Central memory CD4-positive, alpha-beta T cell (primary cell): ENCODE results near the gene GSTCD.
"Not testable (repeated sequence)": the region's sequence is repeated elsewhere in the genome, so short reads cannot be mapped to it uniquely, and the experiment has no call there.

Experiments
- DNase-seq: peaks from one replicate; pipeline ENCODE4 v3.0.0; 2022

Gene GSTCD

GRCh38 chr4:105808030-105808749, 99.6 kb downstream of the GSTCD start:
- no peak for DNase-seq

- DNase-seq: no peak
Measured at GRCh38 chr4:105808750-105809041, 100.1 kb downstream of the GSTCD start.

GRCh38 chr4:105815701-105816100, 107.1 kb downstream of the GSTCD start:
- DNase-seq: no peak

- no peak for DNase-seq
Measured at GRCh38 chr4:105822061-105822460, 113.5 kb downstream of the GSTCD start.

- DNase-seq: no peak
Measured at GRCh38 chr4:105828074-105828473, 119.5 kb downstream of the GSTCD start.

GRCh38 chr4:105831189-105831588, 122.6 kb downstream of the GSTCD start:
- no peak for DNase-seq

GRCh38 chr4:105835177-105835576, 126.6 kb downstream of the GSTCD start:
- DNase-seq: no peak

- no peak for DNase-seq
Measured at GRCh38 chr4:105836537-105836936, 128.0 kb downstream of the GSTCD start.

GRCh38 chr4:105837037-105837436, 128.5 kb downstream of the GSTCD start:
- no peak for DNase-seq

- no peak for DNase-seq
Measured at GRCh38 chr4:105838082-105838481, 129.5 kb downstream of the GSTCD start.

GRCh38 chr4:105840426-105841174, 132.0 kb downstream of the GSTCD start:
- no peak for DNase-seq

- DNase-seq: no peak
Measured at GRCh38 chr4:105843941-105844340, 135.4 kb downstream of the GSTCD start.

GRCh38 chr4:105845559-105845958, 137.0 kb downstream of the GSTCD start:
- DNase-seq: no peak

- not testable (repeated sequence) for DNase-seq
Measured at GRCh38 chr4:105848359-105848758, 139.8 kb downstream of the GSTCD start.

- DNase-seq: no peak
Measured at GRCh38 chr4:105851196-105851595, 142.6 kb downstream of the GSTCD start.

- DNase-seq: not testable (repeated sequence)
Measured at GRCh38 chr4:105852230-105852629, 143.6 kb downstream of the GSTCD start.

- DNase-seq: no peak
Measured at GRCh38 chr4:105858466-105859040, 150.0 kb downstream of the GSTCD start.

GRCh38 chr4:105859233-105859632, 150.6 kb downstream of the GSTCD start:
- no peak for DNase-seq

GRCh38 chr4:105870963-105871362, 162.4 kb downstream of the GSTCD start:
- no peak for DNase-seq

- DNase-seq: no peak
Measured at GRCh38 chr4:105871997-105872396, 163.4 kb downstream of the GSTCD start.

- DNase-seq: no peak
Measured at GRCh38 chr4:105875233-105875632, 166.6 kb downstream of the GSTCD start.

- no peak for DNase-seq
Measured at GRCh38 chr4:105878668-105879067, 170.1 kb downstream of the GSTCD start.

GRCh38 chr4:105887508-105887907, 178.9 kb downstream of the GSTCD start:
- DNase-seq: no peak
